GM19328 (cell line): ENCODE data around the gene PDGFD.
A peak's percentile ranks its signal among the peaks of the same experiment; 100 is the strongest.

ENCODE experiments used
- ATAC-seq: cut with Tn5 transposase; IDR thresholded peaks from one replicate; pipeline ENCODE4 v1.9.1; 2021; ENCODE audit warnings: mild to moderate bottlenecking, moderate library complexity; ENCODE audit not compliant: unreplicated experiment

The PDGFD gene

GRCh38 chr11:103894034-103894433, 269.9 kb downstream of the PDGFD start:
- no peak for ATAC-seq

DNA sequence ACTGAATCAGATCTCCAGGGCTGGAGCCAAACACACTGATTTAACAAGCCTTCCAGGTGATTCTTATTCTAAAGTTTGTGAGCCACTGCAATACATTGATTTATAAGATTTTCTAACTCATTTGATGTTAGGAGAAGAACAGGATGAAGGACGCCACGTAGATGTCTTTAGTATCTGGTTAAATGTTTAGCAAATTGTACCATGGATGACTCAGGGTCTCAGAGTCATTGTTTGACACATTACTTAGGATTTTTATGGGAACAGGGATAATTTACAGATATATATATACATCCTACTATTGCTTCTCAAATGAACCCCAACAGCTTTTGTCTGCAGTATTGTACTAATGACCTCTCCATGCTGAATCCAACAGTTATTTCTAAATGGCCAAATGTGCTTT, 270.6 kb downstream of the PDGFD start:
- no peak for ATAC-seq

DNA sequence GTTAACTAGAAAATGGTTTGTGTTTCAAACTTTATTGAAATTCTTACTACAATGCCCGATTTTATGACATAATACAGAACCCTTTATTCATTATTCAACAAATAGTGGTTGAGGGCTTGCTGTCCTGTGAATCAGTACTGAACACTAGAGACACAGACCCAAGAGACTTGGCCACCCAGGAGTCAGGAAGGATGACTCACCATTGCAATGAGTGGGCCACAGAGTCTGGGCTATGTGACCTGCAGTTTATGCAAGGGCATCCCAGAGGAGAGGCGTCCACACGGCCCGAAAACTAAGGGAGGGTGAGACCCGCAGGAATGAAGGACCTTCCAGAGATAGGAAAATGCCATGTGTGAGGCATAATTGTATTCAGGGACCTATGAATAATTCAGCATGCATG, 271.3 kb downstream of the PDGFD start:
- no peak for ATAC-seq

GRCh38 chr11:103890654-103891053, 273.3 kb downstream of the PDGFD start:
- no peak for ATAC-seq

- ATAC-seq: no peak
Measured at GRCh38 chr11:103889679-103890078, 274.3 kb downstream of the PDGFD start.

DNA sequence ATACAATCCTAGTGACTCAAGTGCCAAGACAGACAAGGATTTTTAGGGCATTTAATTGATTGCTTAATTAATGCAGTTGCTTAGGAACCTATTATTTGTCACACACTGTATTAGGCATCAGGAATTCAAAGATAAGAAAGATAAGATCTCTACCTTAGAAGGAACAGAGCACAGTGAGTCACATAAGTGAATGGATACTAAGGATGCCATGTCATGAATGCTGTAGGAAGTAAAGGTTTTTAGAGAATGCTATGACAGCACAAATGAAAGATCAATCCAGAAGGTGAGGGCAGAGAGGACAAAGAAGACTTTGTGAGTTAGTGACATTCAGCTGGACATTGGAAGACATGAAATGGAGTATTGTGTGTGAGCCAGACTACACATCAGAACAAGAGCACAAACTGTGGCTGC, 275.4 kb downstream of the PDGFD start:
- no peak for ATAC-seq

DNA sequence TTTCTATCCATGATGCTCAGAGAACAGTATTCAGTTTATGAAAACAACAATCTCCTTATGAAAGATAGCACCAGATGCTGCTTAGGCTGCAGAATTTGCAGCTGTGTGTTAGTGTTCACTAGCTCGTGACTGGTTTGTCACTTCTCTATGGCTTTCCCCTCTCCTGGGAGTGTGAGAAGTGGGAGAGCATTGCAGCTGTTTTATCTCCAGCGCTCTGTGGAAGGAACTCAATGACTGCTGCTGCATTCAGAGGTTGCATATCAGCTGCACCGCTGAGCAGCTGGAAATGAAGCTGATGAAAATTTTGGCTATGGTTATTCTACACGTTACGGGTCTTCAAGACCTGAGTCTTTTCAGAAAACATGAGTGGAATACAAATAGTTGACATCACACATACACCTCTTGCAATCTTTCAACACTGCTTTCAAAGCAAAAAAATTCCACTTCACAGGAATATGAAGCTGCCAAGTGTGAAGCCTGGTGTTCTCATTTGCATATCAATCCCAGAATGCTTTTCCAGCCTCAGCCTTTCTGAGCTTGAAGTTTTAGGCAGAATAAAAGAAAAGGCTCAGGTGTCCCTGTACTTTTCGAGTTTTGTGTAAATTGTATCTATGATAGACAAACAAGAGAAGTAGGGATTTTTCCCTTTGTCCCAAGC, 276.8 kb downstream of the PDGFD start:
- no peak for ATAC-seq

GRCh38 chr11:103883856-103884255, 280.1 kb downstream of the PDGFD start:
- ATAC-seq: no peak

GRCh38 chr11:103883291-103883690, 280.7 kb downstream of the PDGFD start:
- no peak for ATAC-seq

- ATAC-seq: no peak
Measured at GRCh38 chr11:103881584-103881983, 282.4 kb downstream of the PDGFD start.

GRCh38 chr11:103880968-103881367, 283.0 kb downstream of the PDGFD start:
- ATAC-seq: peak; percentile 40

GRCh38 chr11:103878646-103879045, 285.3 kb downstream of the PDGFD start:
- no peak for ATAC-seq

DNA sequence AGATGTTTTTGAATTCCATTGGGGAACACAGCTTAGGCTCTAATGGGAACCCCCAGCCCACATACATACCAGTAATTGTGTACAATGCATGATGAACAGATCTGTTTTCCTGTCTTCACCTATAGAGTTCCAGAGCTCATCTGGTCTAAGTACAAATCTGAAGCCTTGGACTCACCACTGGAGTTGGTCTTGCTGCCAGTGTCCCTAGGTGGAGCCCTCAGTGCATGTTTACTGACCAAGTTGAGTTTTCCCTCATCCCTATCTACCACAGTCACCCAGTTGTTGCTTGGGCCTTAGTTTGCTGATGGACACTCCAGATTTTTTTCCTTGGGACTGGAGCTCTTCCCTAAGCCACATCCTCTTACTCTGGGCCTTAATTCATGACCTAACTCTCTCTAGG, 286.7 kb downstream of the PDGFD start:
- ATAC-seq: no peak

- ATAC-seq: peak; percentile 91
Measured at GRCh38 chr11:103875855-103876510, 288.0 kb downstream of the PDGFD start.

DNA sequence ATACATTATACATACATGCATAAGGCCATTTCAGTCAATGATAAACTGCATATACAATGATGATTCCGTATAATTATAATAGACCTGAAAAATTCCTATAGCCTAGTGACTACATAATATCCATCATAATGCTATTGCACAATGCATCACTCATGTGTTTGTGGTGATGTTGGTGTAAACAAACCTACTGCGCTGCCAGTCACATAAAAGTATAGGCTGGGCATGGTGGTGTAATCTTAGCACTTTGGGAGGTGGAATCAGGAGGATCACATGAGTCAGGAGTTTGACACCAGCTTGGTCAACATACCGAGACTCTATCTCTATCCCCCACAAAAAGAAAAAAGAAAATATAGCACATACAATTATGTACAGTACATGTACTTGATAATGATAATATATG, 291.2 kb downstream of the PDGFD start:
- no peak for ATAC-seq

- no peak for ATAC-seq
Measured at GRCh38 chr11:103871923-103872551, 291.9 kb downstream of the PDGFD start.

GRCh38 chr11:103870821-103871309, 293.1 kb downstream of the PDGFD start:
- no peak for ATAC-seq

DNA sequence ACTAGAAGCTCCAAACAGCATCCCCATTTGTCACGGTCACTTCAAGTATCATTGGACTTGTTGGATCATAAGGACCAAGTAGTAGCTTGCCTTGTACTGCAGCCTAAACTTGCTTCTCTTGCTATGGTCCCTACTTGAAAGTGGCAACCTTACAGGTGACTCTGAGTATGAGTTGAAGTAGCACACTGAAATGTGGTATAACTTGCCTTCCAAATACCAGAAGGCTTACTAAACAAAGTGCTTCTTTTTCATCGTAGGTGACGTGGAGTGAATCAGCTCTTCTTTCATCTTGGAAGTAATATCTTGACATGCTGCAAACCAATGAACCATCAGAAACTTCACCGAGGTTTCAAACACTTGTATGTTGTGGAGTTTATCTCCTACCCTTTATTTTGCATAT, 296.5 kb downstream of the PDGFD start:
- no peak for ATAC-seq

DNA sequence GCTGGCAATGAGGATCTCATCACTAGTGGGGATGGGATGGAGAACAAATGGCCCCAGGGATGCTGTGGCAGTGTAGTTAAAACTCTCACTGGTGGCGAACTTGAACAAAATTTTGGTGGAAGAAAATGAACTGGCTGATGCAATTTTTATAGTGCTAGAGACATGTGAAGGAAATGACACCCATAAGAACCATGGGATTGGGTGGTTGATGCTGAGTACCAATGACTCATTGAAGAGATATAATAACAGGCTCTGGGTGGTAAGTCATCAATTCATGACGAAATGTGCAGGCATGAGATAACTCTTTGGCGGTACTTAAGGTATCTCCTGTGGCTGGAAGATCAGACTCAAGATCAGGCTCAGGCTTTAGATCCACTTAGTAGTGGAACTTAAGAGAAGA, 300.4 kb downstream of the PDGFD start:
- no peak for ATAC-seq

- ATAC-seq: no peak
Measured at GRCh38 chr11:103862802-103863174, 301.2 kb downstream of the PDGFD start.

- ATAC-seq: peak; percentile 75
Measured at GRCh38 chr11:103862094-103862801, 301.7 kb downstream of the PDGFD start.
